OCI-LY1 (cell line): Measurements from ENCODE around the gene MYL3.

Experiments
- H2AFZ ChIP-seq: fragments of 200-600 bp; sonication (generic), shearing (Covaris generic); 2 replicates; pipeline ENCODE4 v1.6.0; 2014; ENCODE audit warnings: antibody characterized with exemption, mild to moderate bottlenecking, low read length
- H3F3A ChIP-seq: fragments of 200-600 bp; sonication (generic), shearing (Covaris generic); 2 replicates; pipeline ENCODE4 v1.6.0; 2014; ENCODE audit warnings: mild to moderate bottlenecking, antibody characterized with exemption, low read length, moderate library complexity; ENCODE audit not compliant: insufficient read depth
- H3K27ac ChIP-seq: fragments of 200-600 bp; sonication (generic); 2 replicates; pipeline ENCODE4 v1.5.1; 2014; ENCODE audit warnings: low read length, mixed run types, mild to moderate bottlenecking, low read depth; ENCODE audit not compliant: poor library complexity, severe bottlenecking
- H3K27me3 ChIP-seq: fragments of 200-600 bp; sonication (generic); 2 replicates; pipeline ENCODE4 v1.6.0; 2014; ENCODE audit warnings: antibody characterized with exemption, mild to moderate bottlenecking, low read length, moderate library complexity; ENCODE audit not compliant: insufficient read depth
- H3K36me3 ChIP-seq: fragments of 200-600 bp; sonication (generic); 2 replicates; pipeline ENCODE4 v1.6.1; 2014; ENCODE audit warnings: mild to moderate bottlenecking, antibody characterized with exemption, low read length, moderate library complexity, mixed read lengths; ENCODE audit not compliant: insufficient read depth
- H3K4me1 ChIP-seq: fragments of 200-600 bp; sonication (generic); 2 replicates; pipeline ENCODE4 v1.5.1; 2014; ENCODE audit warnings: mild to moderate bottlenecking, low read length, moderate library complexity; ENCODE audit not compliant: insufficient read depth, severe bottlenecking
- H3K4me2 ChIP-seq: fragments of 200-600 bp; sonication (generic), shearing (Covaris generic); 2 replicates; pipeline ENCODE4 v1.6.1; 2014; ENCODE audit warnings: low read length
- H3K4me3 ChIP-seq: fragments of 200-600 bp; sonication (generic); 2 replicates; pipeline ENCODE4 v1.5.1; 2014; ENCODE audit warnings: low read length, low read depth, mild to moderate bottlenecking, mixed read lengths; ENCODE audit not compliant: poor library complexity, severe bottlenecking
- H3K79me2 ChIP-seq: fragments of 200-600 bp; shearing (Covaris generic); 2 replicates; pipeline ENCODE4 v1.6.1; 2016; ENCODE audit warnings: mixed run types, low read length, mixed read lengths; ENCODE audit not compliant: insufficient read depth
- H3K9ac ChIP-seq: fragments of 200-600 bp; sonication (generic), shearing (Covaris generic); 2 replicates; pipeline ENCODE4 v1.6.1; 2014; ENCODE audit warnings: mild to moderate bottlenecking, low read length, mixed read lengths
- H3K9me2 ChIP-seq: fragments of 200-600 bp; sonication (generic), shearing (Covaris generic); 2 replicates; pipeline ENCODE4 v1.6.1; 2014; ENCODE audit warnings: low read depth, mild to moderate bottlenecking, low read length, mixed read lengths
- H3K9me3 ChIP-seq: fragments of 200-600 bp; shearing (Covaris generic); 2 replicates; pipeline ENCODE4 v1.6.1; 2014; ENCODE audit warnings: low read length, mixed read lengths
- H4K20me1 ChIP-seq: fragments of 200-600 bp; sonication (generic), shearing (Covaris generic); 2 replicates; pipeline ENCODE4 v1.6.0; 2016; ENCODE audit warnings: mild to moderate bottlenecking, low read length; ENCODE audit not compliant: insufficient read depth
- CTCF ChIP-seq: fragments of 200-600 bp; sonication (generic), shearing (Covaris generic); IDR thresholded peaks from 2 replicates; pipeline ENCODE4 v1.5.1; 2017; ENCODE audit warnings: mild to moderate bottlenecking, antibody characterized with exemption, low read length, moderate library complexity, mixed read lengths
- EZH2 ChIP-seq: fragments of 200-600 bp; sonication (generic), shearing (Covaris generic); IDR thresholded peaks from 2 replicates; pipeline ENCODE4 v1.8.0; 2017; ENCODE audit warnings: borderline replicate concordance, mixed run types, mild to moderate bottlenecking, antibody characterized with exemption, low read length, moderate library complexity, mixed read lengths

Gene MYL3

GRCh38 chr3:46845397-46845859 lies 17.8 kb downstream of the MYL3 start:
- Histone ChIP-seq H3F3A (no peaks in the 10 kb centered on the region), H3K36me3 (no peaks in the 10 kb centered on the region), H3K9me3 (peaks cover 6% of the 10 kb centered on the region; the same call in 1 of the 2 replicates), H2AFZ (peak overlapping the region; percentile 82), H3K27ac (no peak overlapping the region), H3K4me3 (peak overlapping the region; percentile 60), H3K4me2 (peak overlapping the region; percentile 66), H3K9me2 (no peaks in the 10 kb centered on the region), H4K20me1 (no peaks in the 10 kb centered on the region), H3K27me3 (no peaks in the 10 kb centered on the region), H3K4me1 (peaks cover 13% of the 10 kb centered on the region), H3K79me2 (no peaks in the 10 kb centered on the region), H3K9ac (peak overlapping the region; percentile 60)
- TF ChIP-seq CTCF: no peak
- no peak for TF ChIP-seq EZH2

- Histone ChIP-seq H3K79me2 (no peaks in the 10 kb centered on the region), H3F3A (no peaks in the 10 kb centered on the region), H3K36me3 (no peaks in the 10 kb centered on the region), H3K9ac (no peak overlapping the region; the same call in 1 of the 2 replicates), H4K20me1 (no peaks in the 10 kb centered on the region), H2AFZ (no peak overlapping the region), H3K4me2 (peak overlapping the region; percentile 66; the same call in 1 of the 2 replicates), H3K4me3 (peak overlapping the region; percentile 60), H3K9me2 (no peaks in the 10 kb centered on the region), H3K27ac (no peak overlapping the region), H3K4me1 (peaks cover 13% of the 10 kb centered on the region), H3K9me3 (peaks cover 6% of the 10 kb centered on the region; the same call in 1 of the 2 replicates), H3K27me3 (no peaks in the 10 kb centered on the region)
- TF ChIP-seq CTCF: no peak
These were observed 18.3 kb downstream of the MYL3 start for GRCh38 chr3:46844881-46845312.

- H3K4me3 ChIP-seq: no peak overlapping the region
- H3K4me1 ChIP-seq: peaks cover 13% of the 10 kb centered on the region
- no peaks in the 10 kb centered on the region for H3K36me3 ChIP-seq
- no peaks in the 10 kb centered on the region for H4K20me1 ChIP-seq
- no peak overlapping the region for H2AFZ ChIP-seq
- no peaks in the 10 kb centered on the region for H3K79me2 ChIP-seq
- H3K4me2 ChIP-seq: no peak overlapping the region
- H3K9me3 ChIP-seq: peaks cover 6% of the 10 kb centered on the region; the same call in 1 of the 2 replicates
- no peaks in the 10 kb centered on the region for H3K9me2 ChIP-seq
- H3K27me3 ChIP-seq: no peaks in the 10 kb centered on the region
- TF ChIP-seq CTCF: no peak
- no peak for TF ChIP-seq EZH2
- no peak overlapping the region for H3K9ac ChIP-seq
- H3K27ac ChIP-seq: no peak overlapping the region
- H3F3A ChIP-seq: no peaks in the 10 kb centered on the region
These were observed 18.8 kb downstream of the MYL3 start for GRCh38 chr3:46844397-46844796.
